IMR-90 (cell line): ENCODE results near the gene RBP2. TPM values are rescaled to one million over a fixed set of nuclear protein-coding genes. Genes with fewer than 3 reads are reported as not detected.

Source experiments
- ATAC-seq: fragments of 200-7000 bp; cut with Tn5 transposase; 2 replicates; pipeline ENCODE4 v1.9.1; 2020; ENCODE audit warnings: low read depth, mild to moderate bottlenecking, moderate library complexity
- BruUV-seq: library from RNA; stranded (reverse); fragments of 400-500 nt; replicated peaks from 2 replicates; lab custom pipeline; 2021; lab: Mats Ljungman, UMichigan
- CTCF ChIA-PET: fragments of 300-600 bp; formaldehyde crosslinking; extraction: SDS; loops from one replicate; lab custom pipeline; 2021; ENCODE audit warnings: antibody characterized with exemption; lab: Yijun Ruan, JAX
- POLR2A ChIA-PET: fragments of 300-600 bp; sonication (Branson Sonifier 250); formaldehyde crosslinking; loops from one replicate; lab custom pipeline; 2022; ENCODE audit warnings: antibody characterized with exemption; ENCODE audit not compliant: unreplicated experiment; lab: Charles Lee
- DNase-seq: peaks from one replicate; pipeline ENCODE4 v3.0.0; 2013
- H2AFZ ChIP-seq: replicated peaks from 2 replicates; pipeline ENCODE3; 2013; ENCODE audit warnings: low read length, mild to moderate bottlenecking; ENCODE audit not compliant: poor library complexity
- H2AK5ac ChIP-seq: 2 replicates; pipeline ENCODE4 v1.6.1; 2013; ENCODE audit warnings: low read depth, low read length, inconsistent platforms
- H2AK9ac ChIP-seq: replicated peaks from 2 replicates; pipeline ENCODE3; 2013; ENCODE audit warnings: mild to moderate bottlenecking, low read depth, low read length, moderate library complexity; ENCODE audit not compliant: poor library complexity
- H2BK120ac ChIP-seq: 2 replicates; pipeline ENCODE4 v1.6.1; 2013; ENCODE audit warnings: low read depth, low read length, inconsistent platforms
- H2BK15ac ChIP-seq: 3 replicates; pipeline ENCODE4 v1.6.1; 2013; ENCODE audit warnings: low read depth, low read length, inconsistent platforms
- H2BK20ac ChIP-seq: 2 replicates; pipeline ENCODE4 v1.6.1; 2013; ENCODE audit warnings: low read depth, mild to moderate bottlenecking, inconsistent platforms, low read length, moderate library complexity
- H2BK5ac ChIP-seq: 2 replicates; pipeline ENCODE4 v1.6.1; 2013; ENCODE audit warnings: mild to moderate bottlenecking, low read depth, low read length, inconsistent platforms; ENCODE audit not compliant: poor library complexity, severe bottlenecking
- H3K14ac ChIP-seq: replicated peaks from 2 replicates; pipeline ENCODE4 v1.6.1; 2013; ENCODE audit warnings: low read depth, low read length, inconsistent platforms
- H3K18ac ChIP-seq: 2 replicates; pipeline ENCODE4 v1.6.1; 2013; ENCODE audit warnings: low read depth, low read length, control low read depth
- H3K23ac ChIP-seq: 2 replicates; pipeline ENCODE4 v1.6.1; 2013; ENCODE audit warnings: low read depth, low read length, inconsistent platforms
- H3K27ac ChIP-seq: 2 replicates; pipeline ENCODE4 v1.5.1; 2013; ENCODE audit warnings: mild to moderate bottlenecking, control low read depth, low read length; ENCODE audit not compliant: insufficient read depth
- H3K27me3 ChIP-seq: 2 replicates; pipeline ENCODE4 v1.6.1; 2013; ENCODE audit warnings: low read length; ENCODE audit not compliant: control insufficient read depth, insufficient read depth
- H3K36me3 ChIP-seq: 2 replicates; pipeline ENCODE4 v1.6.1; 2013; ENCODE audit warnings: low read length, mixed read lengths; ENCODE audit not compliant: control insufficient read depth, insufficient read depth
- H3K4ac ChIP-seq: 2 replicates; pipeline ENCODE4 v1.6.1; 2013; ENCODE audit warnings: low read depth, low read length, inconsistent platforms
- H3K4me1 ChIP-seq: 2 replicates; pipeline ENCODE4 v1.6.1; 2013; ENCODE audit warnings: low read length, mixed read lengths; ENCODE audit not compliant: control insufficient read depth, insufficient read depth
- H3K4me2 ChIP-seq: 2 replicates; pipeline ENCODE4 v1.6.1; 2013; ENCODE audit warnings: low read depth, mild to moderate bottlenecking, control low read depth, low read length, moderate library complexity
- H3K4me3 ChIP-seq: 2 replicates; pipeline ENCODE4 v1.5.1; 2013; ENCODE audit warnings: low read depth, mild to moderate bottlenecking, control low read depth, low read length, moderate library complexity; ENCODE audit not compliant: insufficient read depth
- H3K56ac ChIP-seq: 2 replicates; pipeline ENCODE4 v1.6.1; 2013; ENCODE audit warnings: low read length, inconsistent platforms; ENCODE audit not compliant: insufficient read depth; ENCODE audit errors: extremely low read depth
- H3K79me1 ChIP-seq, 2 experiments: 2 replicates each; pipeline ENCODE4 v1.6.1; 2013; ENCODE audit warnings: low read length in 2 of 2, inconsistent platforms in 1 of 2, low read depth in 1 of 2
- H3K9ac ChIP-seq: 2 replicates; pipeline ENCODE4 v1.6.1; 2013; ENCODE audit warnings: low read depth, low read length, control low read depth
- H3K9me1 ChIP-seq: 2 replicates; pipeline ENCODE4 v1.6.1; 2013; ENCODE audit warnings: low read length, inconsistent platforms; ENCODE audit not compliant: insufficient read depth
- H3K9me3 ChIP-seq: 2 replicates; pipeline ENCODE4 v1.6.1; 2013; ENCODE audit warnings: low read length; ENCODE audit not compliant: control insufficient read depth, insufficient read depth
- H4K20me1 ChIP-seq: 2 replicates; pipeline ENCODE4 v1.6.1; 2013; ENCODE audit warnings: low read length, inconsistent platforms; ENCODE audit not compliant: insufficient read depth
- H4K5ac ChIP-seq: 2 replicates; pipeline ENCODE4 v1.6.1; 2013; ENCODE audit warnings: mild to moderate bottlenecking, low read depth, low read length, control low read depth
- H4K8ac ChIP-seq, 2 experiments: 2 replicates each; pipeline ENCODE4 v1.6.1; 2013; ENCODE audit warnings: low read depth in 2 of 2, low read length in 2 of 2, control low read depth in 1 of 2, inconsistent platforms in 1 of 2
- H4K91ac ChIP-seq: 2 replicates; pipeline ENCODE4 v1.6.1; 2013; ENCODE audit warnings: low read depth, low read length, inconsistent platforms; ENCODE audit not compliant: insufficient read depth
- BHLHE40 ChIP-seq: fragments of 150-350 bp; IDR thresholded peaks from 2 replicates; pipeline ENCODE4 v1.6.1; 2016; ENCODE audit warnings: mild to moderate bottlenecking, low read depth, low read length
- CEBPB ChIP-seq: IDR thresholded peaks from 2 replicates; pipeline ENCODE4 v1.6.1; 2012; ENCODE audit warnings: low read depth, low read length, improper control_type of control experiment
- CHD1 ChIP-seq: IDR thresholded peaks from 2 replicates; pipeline ENCODE4 v1.6.1; 2012; ENCODE audit warnings: low read depth, low read length, improper control_type of control experiment
- CTCF ChIP-seq: conservative IDR thresholded peaks from 2 replicates; pipeline ENCODE4 v1.5.1; 2012; ENCODE audit warnings: mild to moderate bottlenecking, low read depth, low read length, improper control_type of control experiment
- ELK1 ChIP-seq: fragments of 150-350 bp; IDR thresholded peaks from 2 replicates; pipeline ENCODE4 v1.6.1; 2016; ENCODE audit warnings: low read depth, mild to moderate bottlenecking, low read length, moderate library complexity, borderline replicate concordance
- FOS ChIP-seq: fragments of 150-350 bp; IDR thresholded peaks from 2 replicates; pipeline ENCODE4 v1.6.1; 2016; ENCODE audit warnings: low read depth, low read length
- MAFK ChIP-seq: IDR thresholded peaks from 2 replicates; pipeline ENCODE4 v1.6.1; 2012; ENCODE audit warnings: low read depth, low read length, improper control_type of control experiment
- MAZ ChIP-seq: IDR thresholded peaks from 2 replicates; pipeline ENCODE4 v1.6.1; 2012; ENCODE audit warnings: low read depth, mild to moderate bottlenecking, low read length, improper control_type of control experiment, moderate library complexity, borderline replicate concordance
- MXI1 ChIP-seq: IDR thresholded peaks from 2 replicates; pipeline ENCODE4 v1.6.1; 2012; ENCODE audit warnings: low read depth, mild to moderate bottlenecking, low read length, moderate library complexity, borderline replicate concordance
- NFE2L2 ChIP-seq: fragments of 150-350 bp; IDR thresholded peaks from 2 replicates; pipeline ENCODE4 v1.6.1; 2016; ENCODE audit warnings: low read depth, mild to moderate bottlenecking, low read length
- POLR2A ChIP-seq: IDR thresholded peaks from 2 replicates; pipeline ENCODE4 v1.6.1; 2012; ENCODE audit warnings: mild to moderate bottlenecking, low read depth, low read length
- RAD21 ChIP-seq: IDR thresholded peaks from 2 replicates; pipeline ENCODE4 v1.6.1; 2012; ENCODE audit warnings: low read length, improper control_type of control experiment
- RCOR1 ChIP-seq: IDR thresholded peaks from 2 replicates; pipeline ENCODE4 v1.6.1; 2012; ENCODE audit warnings: mild to moderate bottlenecking, low read length, improper control_type of control experiment; ENCODE audit not compliant: insufficient replicate concordance
- RFX5 ChIP-seq: IDR thresholded peaks from 2 replicates; pipeline ENCODE4 v1.8.0; 2012; ENCODE audit warnings: low read depth, mild to moderate bottlenecking, low read length, moderate library complexity
- SMC3 ChIP-seq: fragments of 150-350 bp; IDR thresholded peaks from 2 replicates; pipeline ENCODE4 v1.6.1; 2016; ENCODE audit warnings: low read depth, mild to moderate bottlenecking, antibody characterized with exemption, low read length, moderate library complexity
- USF2 ChIP-seq: fragments of 150-350 bp; IDR thresholded peaks from 2 replicates; pipeline ENCODE4 v1.6.1; 2017; ENCODE audit warnings: mild to moderate bottlenecking, antibody characterized with exemption, low read length, low read depth
- WGBS, 2 experiments: methylation state at CpG; one replicate each; pipeline versions ENCODE4 v1.1.5 to v1.1.7; 2013; ENCODE audit warnings: missing lambda C conversion rate in 2 of 2; ENCODE audit not compliant: insufficient read length in 1 of 2; ENCODE audit errors: extremely low coverage in 2 of 2; 5-methylcytosine and 5-hydroxymethylcytosine counted together
- dilution Hi-C: fragments of 300-500 bp; cut with HindIII; formaldehyde crosslinking; loops from one replicate; pipeline ENCODE4 v1.14.3; 2018; ENCODE audit warnings: low sequenced_read_pairs; ENCODE audit not compliant: unreplicated experiment
- in situ Hi-C: fragments of 300-500 bp; cut with MboI; formaldehyde crosslinking; loops from 3 replicates; pipeline ENCODE4 v1.14.3; 2019; ENCODE audit warnings: low sequenced_read_pairs, inconsistent platforms, mixed read lengths
- intact Hi-C: fragments of 100-400 bp; cut with micrococcal nuclease; formaldehyde crosslinking; loops from 2 replicates; pipeline ENCODE4 v1.10.0; 2022
- polyA plus RNA-seq, 3 experiments: library from polyadenylated mRNA; depleted of rRNA; stranded (reverse); fragments of >200 nt; gene quantifications; 2 replicates each; pipeline ENCODE4 v1.2.3, GENCODE V29; 2012; ENCODE audit warnings: low replicate concordance in 1 of 3
- total RNA-seq: library from RNA; depleted of rRNA; stranded (reverse); fragments of >200 nt; gene quantifications from 2 replicates; pipeline ENCODE4 v1.2.3, GENCODE V29; 2012

Gene RBP2
- total and polyA plus RNA-seq, 2 of the 4 experiments (the other 2 are of a cell fraction): not detected

GRCh38 chr3:139439278-139439677, 37.0 kb downstream of the RBP2 start:
- no peak overlapping the region for H2AFZ ChIP-seq
- H3K9ac ChIP-seq: no peak overlapping the region
- no peak overlapping the region for H3K4ac ChIP-seq
- H3K79me1 ChIP-seq: no peaks in the 10 kb centered on the region
- in situ Hi-C loops (loop anchor here (25.0 kb wide), 1 partner anchor 1423 kb away; no protein-coding TSS in a partner anchor), intact Hi-C loops (no loop called here), dilution Hi-C loops (no loop called here)
- no peak overlapping the region for H3K4me3 ChIP-seq
- H3K4me2 ChIP-seq: no peak overlapping the region
- H4K20me1 ChIP-seq: no peaks in the 10 kb centered on the region
- ChIA-PET CTCF (no interaction called here), POLR2A (no interaction called here)
- no TSS peak for BruUV-seq
- no CpG with 5 or more reads among the region's 1 CpG for WGBS, 2 experiments
- no peak overlapping the region for H2BK5ac ChIP-seq
- no peak overlapping the region for H3K56ac ChIP-seq
- H3K9me1 ChIP-seq: no peaks in the 10 kb centered on the region
- ATAC-seq (no peak), DNase-seq (no peak)
- peaks cover 3% of the 10 kb centered on the region; the same call in 1 of the 2 replicates for H3K4me1 ChIP-seq
- H2AK5ac ChIP-seq: no peak overlapping the region
- H4K91ac ChIP-seq: no peak overlapping the region
- TF ChIP-seq RAD21 (no peak), BHLHE40 (no peak), FOS (no peak), RFX5 (no peak), MXI1 (no peak), USF2 (no peak), NFE2L2 (no peak), CEBPB (no peak), ELK1 (no peak), SMC3 (no peak), POLR2A (no peak), CHD1 (no peak), CTCF (no peak), MAFK (no peak), RCOR1 (no peak), MAZ (no peak)
- no peaks in the 10 kb centered on the region for H3K36me3 ChIP-seq
- H2BK15ac ChIP-seq: no peak overlapping the region
- no peak overlapping the region for H2BK120ac ChIP-seq
- H3K18ac ChIP-seq: no peak overlapping the region
- H4K5ac ChIP-seq: no peak overlapping the region
- no peak overlapping the region for H3K14ac ChIP-seq
- no peaks in the 10 kb centered on the region for H3K9me3 ChIP-seq
- H3K23ac ChIP-seq: no peak overlapping the region
- H2AK9ac ChIP-seq: no peak overlapping the region
- no peak overlapping the region for H2BK20ac ChIP-seq
- H3K27ac ChIP-seq: no peak overlapping the region
- no peak overlapping the region for H4K8ac ChIP-seq
- H3K27me3 ChIP-seq: no peaks in the 10 kb centered on the region; the same call in 1 of the 2 replicates
